Hematopoietic multipotent progenitor cell (in vitro differentiated cells): ENCODE results near the gene SLC12A1. TPM values are rescaled to one million over a fixed set of nuclear protein-coding genes. Genes with fewer than 3 reads are reported as not detected.
A peak's percentile ranks its signal among the peaks of the same experiment; 100 is the strongest.

ENCODE experiments used
- DNase-seq, 3 donors: peaks; one replicate each; pipeline ENCODE4 v3.0.0-alpha.2; 2011 to 2015; ENCODE audit warnings: low read depth in 2 of 3, low spot score in 2 of 3
- total RNA-seq: library from RNA; depleted of rRNA; stranded (reverse); fragments of >200 nt; gene quantifications from one replicate; pipeline ENCODE4 v1.2.3, GENCODE V29; 2012

Gene SLC12A1
- total RNA-seq, 1 donor: not detected

DNA sequence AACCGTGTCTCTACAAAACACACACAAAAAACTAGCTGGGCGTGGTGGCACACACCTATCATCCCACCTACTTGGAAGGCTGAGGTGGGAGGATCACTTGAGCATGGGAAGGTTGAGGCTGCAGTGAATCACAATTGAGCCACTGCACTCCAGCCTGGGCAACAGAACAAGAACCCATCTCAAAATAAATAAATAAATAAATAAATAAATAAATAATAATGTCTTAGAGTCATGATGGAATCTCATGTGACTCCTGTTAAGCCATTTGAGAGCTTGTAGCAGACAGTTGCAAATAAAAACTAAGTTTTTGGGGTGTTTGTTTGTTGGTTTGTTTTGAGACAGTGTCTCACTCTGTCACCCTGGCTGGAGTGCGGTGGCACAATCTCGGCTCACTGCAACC, 33.2 kb downstream of the SLC12A1 start:
- DNase-seq: no peak

DNA sequence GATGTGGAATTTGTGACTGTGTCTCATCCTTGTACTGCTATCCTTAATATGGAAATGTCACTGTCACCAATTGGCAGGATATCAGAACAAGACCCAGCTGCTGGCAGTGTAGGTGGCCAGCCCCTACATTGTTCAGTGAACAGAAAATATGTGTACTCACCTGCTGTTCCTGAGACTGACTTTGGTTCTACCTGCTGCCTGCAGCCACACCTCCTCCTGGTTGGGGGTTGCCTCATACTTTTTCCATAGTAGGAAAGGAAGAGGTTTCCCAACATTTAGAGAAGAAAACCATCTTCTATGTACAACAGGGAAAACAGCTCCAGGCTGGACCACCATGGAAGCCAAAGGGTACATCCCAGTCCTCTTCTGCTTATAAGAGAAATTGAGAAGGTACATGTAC, 35.9 kb downstream of the SLC12A1 start:
- no peak for DNase-seq

GRCh38 chr15:48242535-48242934, 36.4 kb downstream of the SLC12A1 start:
- DNase-seq: no peak

- no peak for DNase-seq
These were observed 38.8 kb downstream of the SLC12A1 start for GRCh38 chr15:48244921-48245320.

- no peak for DNase-seq
These were observed 42.3 kb downstream of the SLC12A1 start for GRCh38 chr15:48248414-48248813.

GRCh38 chr15:48250640-48251076, 44.6 kb downstream of the SLC12A1 start:
- DNase-seq: peak in 2 of 3 donors; percentile 67 to 73

DNA sequence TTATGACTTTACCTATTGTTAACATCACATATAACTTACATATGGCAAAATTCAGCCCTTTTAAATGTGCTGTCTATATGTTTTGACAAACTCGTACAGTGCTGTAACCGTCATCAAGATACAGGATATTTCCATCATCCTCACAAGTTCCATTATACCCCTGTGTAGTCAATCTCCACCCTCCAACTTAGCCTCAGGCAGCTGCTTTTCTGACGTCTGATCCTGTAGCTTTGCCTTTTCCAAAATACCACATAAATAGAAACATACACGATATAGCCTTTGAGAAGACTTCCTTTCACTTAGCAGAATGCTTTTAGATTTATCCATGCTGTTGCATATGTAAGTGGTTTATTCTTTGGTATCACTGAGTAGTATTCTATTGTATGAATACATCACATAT, 47.1 kb downstream of the SLC12A1 start:
- no peak for DNase-seq

DNA sequence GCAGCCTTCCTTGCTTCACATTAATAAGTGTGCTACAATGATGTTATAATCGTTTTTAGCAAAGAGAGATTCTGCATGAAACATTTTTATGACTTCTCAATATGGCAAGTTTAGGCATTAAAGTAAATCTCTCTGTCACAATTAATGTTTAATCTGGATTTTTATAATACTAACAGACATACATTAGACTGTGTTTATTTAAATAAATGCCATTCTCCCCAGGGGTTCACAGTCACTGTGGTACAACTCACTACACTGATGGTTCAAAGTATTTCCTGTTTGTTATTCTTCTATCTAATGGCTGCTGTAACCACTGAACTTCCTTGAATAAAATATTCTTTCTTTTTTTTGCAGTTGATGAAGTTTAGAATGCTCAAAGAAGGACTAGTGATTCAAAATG, 59.0 kb downstream of the SLC12A1 start:
- no peak for DNase-seq

DNA sequence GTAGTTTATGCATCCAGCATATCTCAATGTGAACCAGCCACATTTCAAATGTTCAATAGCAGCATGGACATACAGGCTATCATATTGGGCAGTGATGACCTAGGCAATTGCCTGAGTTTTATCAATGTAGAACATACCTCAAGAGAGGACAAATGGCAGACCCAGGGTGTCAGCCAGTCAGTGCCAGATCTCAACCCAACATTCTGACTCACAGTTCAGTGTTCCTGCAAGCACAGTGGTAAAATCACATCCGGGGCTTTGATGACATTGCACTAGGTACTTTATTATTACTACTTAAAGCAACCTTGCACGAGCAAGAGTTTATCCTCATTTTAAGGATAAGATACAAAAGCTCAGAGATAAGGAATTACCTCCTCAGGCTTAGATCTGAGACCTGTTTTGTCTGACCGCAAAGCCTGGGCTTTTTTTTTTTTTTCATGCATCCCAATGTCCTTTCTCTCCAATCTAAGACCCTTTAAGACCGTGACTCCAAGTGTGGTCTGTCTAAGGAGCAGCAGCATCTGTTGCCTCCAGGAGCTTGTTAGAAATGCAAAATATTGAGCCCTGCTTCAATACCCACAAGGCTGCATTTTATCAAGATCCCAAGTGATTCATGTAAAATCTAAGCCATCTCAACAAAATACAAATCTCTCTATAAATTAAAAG, 60.1 kb downstream of the SLC12A1 start:
- DNase-seq: no peak

DNA sequence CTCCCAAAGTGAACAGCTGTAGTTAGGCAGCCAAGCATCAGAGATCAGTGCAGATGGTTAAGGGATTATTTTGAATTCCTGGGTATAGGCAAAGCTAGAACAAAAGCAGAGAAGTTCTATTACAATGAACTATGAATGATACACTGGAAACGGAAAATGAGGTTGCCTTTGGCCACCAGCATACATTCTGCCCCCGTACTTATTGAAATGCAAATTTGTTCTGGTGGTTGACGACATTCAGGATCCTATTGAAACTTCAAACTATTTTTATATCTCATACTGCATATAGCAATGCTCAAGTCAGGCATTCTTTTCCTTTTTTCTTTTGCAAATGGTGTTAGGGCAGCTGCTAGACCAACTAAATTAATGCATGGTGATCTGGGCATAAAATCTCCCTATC, 61.7 kb downstream of the SLC12A1 start:
- no peak for DNase-seq

DNA sequence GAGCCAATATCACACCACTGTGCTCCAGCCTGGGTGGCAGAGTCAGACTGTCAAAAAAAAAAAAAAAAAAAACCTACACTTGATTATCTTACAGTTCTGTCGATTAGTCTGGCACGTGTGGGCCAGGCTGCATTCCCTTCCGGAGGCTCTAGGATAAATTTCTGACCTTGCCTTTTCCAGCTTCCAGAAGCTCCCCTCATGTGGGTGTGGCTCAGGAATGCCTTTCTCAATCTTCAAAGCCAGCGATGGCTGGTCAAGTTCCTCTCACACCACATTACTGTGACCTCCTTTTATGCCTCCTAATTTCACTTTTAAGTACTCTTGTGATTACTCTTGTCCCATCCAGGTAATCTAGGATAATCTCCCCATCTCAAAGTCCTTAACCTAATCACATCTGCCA, 66.9 kb downstream of the SLC12A1 start:
- DNase-seq: no peak

DNA sequence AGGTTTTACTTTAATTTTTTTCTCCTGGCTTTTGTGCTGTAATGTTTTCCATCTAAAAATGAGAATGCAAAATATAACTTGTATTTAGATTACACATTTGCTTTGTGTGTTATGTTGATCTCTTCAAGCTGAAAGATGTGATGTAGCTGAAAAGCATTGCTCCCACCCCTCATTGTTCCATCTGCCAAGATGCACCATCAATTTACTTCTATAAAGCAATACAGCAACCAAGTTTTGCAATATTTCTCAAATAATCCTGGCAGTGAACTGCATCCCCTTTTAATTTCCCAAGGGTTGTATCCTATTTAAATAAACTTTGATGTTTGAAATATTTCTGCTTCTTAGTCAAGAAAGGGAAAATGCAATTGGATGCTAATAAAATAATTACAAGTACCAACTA, 72.6 kb downstream of the SLC12A1 start:
- DNase-seq: no peak

DNA sequence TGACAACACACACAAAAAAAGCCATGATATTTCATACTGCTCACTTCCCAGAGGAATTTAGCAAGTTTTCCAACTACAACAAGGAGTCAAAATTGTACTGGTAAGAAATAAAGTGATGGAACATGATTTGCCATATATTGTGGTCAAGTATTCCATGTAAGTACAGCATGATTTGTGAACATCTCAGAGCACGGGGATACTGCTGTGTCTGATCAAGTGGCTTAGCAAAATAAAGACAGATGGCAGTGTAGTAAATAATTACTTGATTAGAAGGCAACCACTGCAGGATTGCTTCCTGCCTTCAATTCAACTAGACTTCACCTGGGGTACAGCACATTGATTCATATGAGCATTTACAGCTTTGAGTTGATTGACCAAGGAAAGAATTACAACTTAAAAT, 73.5 kb downstream of the SLC12A1 start:
- DNase-seq: no peak

DNA sequence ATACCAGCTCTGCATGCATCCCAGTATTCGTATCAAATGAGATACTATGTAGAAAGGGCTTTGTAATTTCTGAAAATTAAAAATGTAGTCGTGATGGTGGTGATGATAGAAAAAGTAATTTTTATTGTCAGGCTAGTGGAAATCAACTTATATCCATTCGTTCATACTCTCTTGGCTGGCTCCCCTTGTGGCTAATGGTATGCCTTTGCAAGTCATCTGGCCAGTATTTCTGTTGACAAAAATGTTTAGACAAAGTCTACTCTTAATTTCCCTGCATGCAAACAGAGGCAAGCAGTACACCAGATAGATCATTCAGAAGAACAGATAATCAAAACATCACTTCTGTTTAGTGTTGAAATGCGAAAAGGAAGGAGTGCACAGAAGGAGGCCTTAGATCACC, 75.6 kb downstream of the SLC12A1 start:
- no peak for DNase-seq

GRCh38 chr15:48282216-48282615, 76.1 kb downstream of the SLC12A1 start:
- DNase-seq: no peak

GRCh38 chr15:48283396-48284145, 77.5 kb downstream of the SLC12A1 start:
- DNase-seq: no peak

DNA sequence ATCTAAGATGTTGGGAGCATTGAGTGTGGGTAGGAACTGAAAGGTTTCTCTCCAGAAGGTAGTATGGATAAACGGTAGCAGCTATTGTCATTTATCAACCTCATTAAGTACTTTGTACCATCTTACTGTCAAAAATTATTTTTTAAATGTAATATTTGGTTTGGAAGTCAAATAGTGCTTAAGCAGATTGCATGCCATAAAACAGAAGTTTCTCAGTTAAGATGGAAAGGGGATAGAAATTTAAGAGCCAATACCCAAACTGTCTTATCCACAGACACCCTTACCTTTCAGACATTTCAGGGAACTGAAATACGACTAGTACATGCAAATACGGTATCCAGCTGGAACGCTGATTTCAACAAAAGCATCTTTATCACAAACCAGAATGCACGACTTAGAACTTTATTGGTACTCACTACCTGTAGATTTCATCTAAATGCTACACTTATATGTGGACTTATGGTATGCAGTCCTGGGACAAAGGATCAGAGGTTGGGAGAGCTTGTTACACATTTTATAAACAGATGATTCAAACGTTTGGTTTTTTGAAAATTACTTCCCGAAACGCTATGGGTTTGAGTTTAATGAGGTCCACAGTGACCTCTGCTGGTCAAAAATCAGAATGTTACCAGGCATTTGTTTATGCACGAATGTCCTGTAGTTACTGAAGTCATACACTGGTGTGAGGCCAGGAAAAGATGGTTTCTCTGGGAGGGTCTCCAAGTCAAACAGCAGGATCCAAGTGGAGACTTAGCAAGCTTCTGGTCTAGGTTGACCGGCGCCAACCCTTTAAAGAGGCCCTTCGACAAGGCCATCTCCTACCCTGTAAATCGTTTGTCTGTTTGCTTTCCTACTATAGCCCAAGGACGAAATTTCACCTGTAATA, 79.5 kb downstream of the SLC12A1 start:
- DNase-seq: peak; percentile 11 to 87 (median 66)

- no peak for DNase-seq
These were observed 83.5 kb downstream of the SLC12A1 start for GRCh38 chr15:48289628-48290027.

GRCh38 chr15:48292458-48292857, 86.4 kb downstream of the SLC12A1 start:
- no peak for DNase-seq

- no peak for DNase-seq
These were observed 91.6 kb downstream of the SLC12A1 start for GRCh38 chr15:48297668-48298067.

DNA sequence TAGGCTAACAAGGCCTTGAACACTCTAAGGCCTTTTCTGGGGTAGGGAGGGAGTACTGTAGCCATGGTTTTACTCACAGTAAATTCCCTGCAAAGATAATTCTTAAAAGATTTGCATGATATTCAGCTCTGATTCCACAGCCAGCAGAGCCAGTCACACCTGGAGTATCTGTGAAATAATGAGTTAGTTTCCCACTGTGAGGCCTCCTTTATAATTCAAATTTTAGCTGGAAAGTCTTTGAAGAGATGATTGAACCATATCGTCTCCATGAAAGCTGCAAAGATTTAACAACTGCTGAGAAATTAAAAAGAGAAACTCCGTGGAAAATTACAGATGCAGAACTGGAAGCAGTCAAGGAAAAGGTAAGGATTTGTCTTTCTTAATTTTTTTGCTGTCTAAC, 92.8 kb downstream of the SLC12A1 start:
- no peak for DNase-seq
